PC-3 (cell line): ENCODE data around the gene NUDCD2. TPM values are rescaled to one million over a fixed set of nuclear protein-coding genes. Genes with fewer than 3 reads are reported as not detected.

Experiments
- ATAC-seq: fragments of 200-7000 bp; cut with Tn5 transposase; 2 replicates; pipeline ENCODE4 v1.9.1; 2020; ENCODE audit warnings: mild to moderate bottlenecking, moderate library complexity
- BruUV-seq: library from RNA; stranded (reverse); fragments of 400-500 nt; replicated peaks from 2 replicates; lab custom pipeline; 2021; lab: Mats Ljungman, UMichigan
- CTCF ChIA-PET: fragments of 300-600 bp; sonication (Branson Sonifier 250); formaldehyde crosslinking; loops from one replicate; lab custom pipeline; 2022; ENCODE audit warnings: antibody characterized with exemption; lab: Charles Lee
- POLR2A ChIA-PET: fragments of 300-600 bp; sonication (Branson Sonifier 250); formaldehyde crosslinking; loops from one replicate; lab custom pipeline; 2022; ENCODE audit warnings: antibody characterized with exemption; ENCODE audit not compliant: unreplicated experiment; lab: Charles Lee
- DNase-seq: peaks from one replicate; pipeline ENCODE4 v3.0.0-alpha.2; 2015
- H2AFZ ChIP-seq: fragments of 300-600 bp; sonication (generic); 2 replicates; pipeline ENCODE4 v1.6.0; 2016; ENCODE audit warnings: antibody characterized with exemption, low read length
- H3F3A ChIP-seq: fragments of 300-600 bp; sonication (generic); one replicate; pipeline ENCODE4 v1.6.0; 2017; ENCODE audit warnings: antibody characterized with exemption, low read length, control low read depth, mild to moderate bottlenecking; ENCODE audit not compliant: unreplicated experiment
- H3K27ac ChIP-seq: fragments of 300-600 bp; sonication (generic); 2 replicates; pipeline ENCODE4 v1.5.1; 2016; ENCODE audit warnings: mild to moderate bottlenecking, low read length
- H3K27me3 ChIP-seq: fragments of 300-600 bp; sonication (generic); 2 replicates; pipeline ENCODE4 v1.6.1; 2016; ENCODE audit warnings: low read length, mixed read lengths
- H3K36me3 ChIP-seq: fragments of 300-600 bp; sonication (generic); 2 replicates; pipeline ENCODE4 v1.6.1; 2016; ENCODE audit warnings: low read depth, mixed run types, low read length, mixed read lengths
- H3K4me1 ChIP-seq: fragments of 300-600 bp; sonication (generic); 2 replicates; pipeline ENCODE4 v1.5.1; 2016; ENCODE audit warnings: low read length; ENCODE audit not compliant: insufficient read depth
- H3K4me2 ChIP-seq: fragments of 300-600 bp; sonication (generic); 2 replicates; pipeline ENCODE4 v1.6.0; 2016; ENCODE audit warnings: low read length
- H3K4me3 ChIP-seq: fragments of 300-600 bp; sonication (generic); 2 replicates; pipeline ENCODE4 v1.5.1; 2016; ENCODE audit warnings: mild to moderate bottlenecking, low read length, mixed read lengths
- H3K79me2 ChIP-seq: fragments of 300-600 bp; sonication (generic); 2 replicates; pipeline ENCODE4 v1.6.1; 2017; ENCODE audit warnings: low read length, mixed read lengths
- H3K9ac ChIP-seq: fragments of 300-600 bp; sonication (generic); 2 replicates; pipeline ENCODE4 v1.6.0; 2016; ENCODE audit warnings: mild to moderate bottlenecking, low read length
- H3K9me2 ChIP-seq: fragments of 300-600 bp; sonication (generic); replicated peaks from 2 replicates; pipeline ENCODE4 v1.6.1; 2016; ENCODE audit warnings: mixed run types, low read length, mixed read lengths
- H3K9me3 ChIP-seq: fragments of 300-600 bp; sonication (generic); 2 replicates; pipeline ENCODE4 v1.6.1; 2016; ENCODE audit warnings: low read length, mixed read lengths
- H4K20me1 ChIP-seq: fragments of 300-600 bp; sonication (generic); 2 replicates; pipeline ENCODE4 v1.6.1; 2016; ENCODE audit warnings: low read length, mixed read lengths
- EZH2 ChIP-seq: fragments of 300-600 bp; sonication (generic); IDR thresholded peaks from one replicate; pipeline ENCODE4 v1.6.1; 2017; ENCODE audit warnings: antibody characterized with exemption, mild to moderate bottlenecking, low read length; ENCODE audit not compliant: unreplicated experiment
- EZH2phosphoT487 ChIP-seq: fragments of 300-600 bp; sonication (generic); IDR thresholded peaks from 2 replicates; pipeline ENCODE4 v1.6.1; 2018; ENCODE audit warnings: mild to moderate bottlenecking, antibody characterized with exemption, low read length, borderline replicate concordance
- intact Hi-C: fragments of 100-400 bp; cut with micrococcal nuclease; formaldehyde crosslinking; loops from 2 replicates; pipeline ENCODE4 v1.9.0; 2023
- total RNA-seq: library from RNA; depleted of rRNA; stranded (reverse); fragments of >200 nt; gene quantifications from 2 replicates; pipeline ENCODE4 v1.2.3, GENCODE V29; 2014
- TF ChIP-seq, protein P1 (sequence below): fragments of 300-600 bp; sonication (generic); conservative IDR thresholded peaks from 2 replicates; pipeline ENCODE4 v1.5.1; 2017; ENCODE audit warnings: antibody characterized with exemption, low read depth, mild to moderate bottlenecking, low read length

The NUDCD2 gene
- total RNA-seq, 1 experiment from 2014 or later, result 31.2 TPM

DNA sequence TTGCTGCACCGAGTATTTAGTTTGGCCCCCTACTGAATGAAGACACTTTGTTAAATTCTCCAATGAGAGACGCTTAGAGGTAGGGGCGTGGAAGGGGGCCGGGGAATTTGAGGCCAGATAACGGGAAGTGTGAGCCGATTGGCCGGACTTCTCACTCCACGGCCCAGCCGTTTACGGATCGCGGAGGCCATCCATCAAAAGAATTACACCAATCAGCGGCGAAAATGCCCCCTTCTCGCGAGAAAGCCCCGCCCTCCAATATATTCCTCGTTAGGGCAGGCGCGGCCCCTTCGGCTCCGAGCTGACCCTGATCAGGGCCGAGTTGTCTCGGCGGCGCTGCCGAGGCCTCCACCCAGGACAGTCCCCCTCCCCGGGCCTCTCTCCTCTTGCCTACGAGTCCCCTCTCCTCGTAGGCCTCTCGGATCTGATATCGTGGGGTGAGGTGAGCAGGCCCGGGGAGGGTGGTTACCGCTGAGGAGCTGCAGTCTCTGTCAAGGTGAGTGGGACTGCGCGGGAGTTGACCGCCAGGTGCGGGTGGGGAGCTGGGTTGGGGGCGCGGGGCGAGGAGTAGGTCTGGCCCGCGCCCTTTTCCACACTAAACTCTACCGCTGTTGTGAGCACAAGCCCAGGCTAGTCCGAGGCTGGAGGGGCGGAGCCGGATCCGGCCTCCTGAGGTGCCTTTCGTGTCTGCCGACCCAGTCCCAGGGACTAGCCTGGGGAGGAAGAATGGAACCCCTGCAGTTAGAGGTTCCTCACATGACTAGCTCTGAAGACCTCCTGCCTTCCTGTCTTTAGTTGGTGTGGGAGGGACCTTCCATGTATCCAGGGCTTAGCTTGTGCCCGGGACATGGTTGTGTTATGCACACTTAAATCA, 22.4 kb downstream of the NUDCD2 start, which contains the start of gene CCNG1:
Gene CCNG1 (plus strand): TSS at position 287 of the 874 bp plus-strand sequence. CDS start 1,662 bp downstream, outside the sequence.
- no peak for TF ChIP-seq EZH2
- TF ChIP-seq, protein P1, sequence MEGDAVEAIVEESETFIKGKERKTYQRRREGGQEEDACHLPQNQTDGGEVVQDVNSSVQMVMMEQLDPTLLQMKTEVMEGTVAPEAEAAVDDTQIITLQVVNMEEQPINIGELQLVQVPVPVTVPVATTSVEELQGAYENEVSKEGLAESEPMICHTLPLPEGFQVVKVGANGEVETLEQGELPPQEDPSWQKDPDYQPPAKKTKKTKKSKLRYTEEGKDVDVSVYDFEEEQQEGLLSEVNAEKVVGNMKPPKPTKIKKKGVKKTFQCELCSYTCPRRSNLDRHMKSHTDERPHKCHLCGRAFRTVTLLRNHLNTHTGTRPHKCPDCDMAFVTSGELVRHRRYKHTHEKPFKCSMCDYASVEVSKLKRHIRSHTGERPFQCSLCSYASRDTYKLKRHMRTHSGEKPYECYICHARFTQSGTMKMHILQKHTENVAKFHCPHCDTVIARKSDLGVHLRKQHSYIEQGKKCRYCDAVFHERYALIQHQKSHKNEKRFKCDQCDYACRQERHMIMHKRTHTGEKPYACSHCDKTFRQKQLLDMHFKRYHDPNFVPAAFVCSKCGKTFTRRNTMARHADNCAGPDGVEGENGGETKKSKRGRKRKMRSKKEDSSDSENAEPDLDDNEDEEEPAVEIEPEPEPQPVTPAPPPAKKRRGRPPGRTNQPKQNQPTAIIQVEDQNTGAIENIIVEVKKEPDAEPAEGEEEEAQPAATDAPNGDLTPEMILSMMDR, result no peak
- TF ChIP-seq EZH2phosphoT487, result no peak
- H3K27ac ChIP-seq, result 0 out of 2 replicates have a peak within 1 kb of the TSS, but pooled peaks have one; percentile 12
- peaks cover 21% of the 10 kb centered on the region for H4K20me1 ChIP-seq
- DNase-seq (peak; percentile 97), ATAC-seq (peak; percentile 92)
- peak within 1 kb of the TSS; percentile 98 for H3K4me2 ChIP-seq
- peaks cover 40% of the 10 kb centered on the region for H3K79me2 ChIP-seq
- ChIA-PET POLR2A (interaction anchor here (0.5 to 0.7 kb wide), 4 partner anchors 11 to 31 kb away, joined by 3 to 7 read pairs (median 4); partner anchors contain the start of gene HMMR), CTCF (interaction anchor here (1.0 kb wide), 1 partner anchor 23 kb away, joined by 3 read pairs; the partner anchor contains the start of gene HMMR)
- peak within 1 kb of the TSS; percentile 88 for H3K9ac ChIP-seq
- no peaks in the 10 kb centered on the region for H3K27me3 ChIP-seq
- peak within 1 kb of the TSS; percentile 98 for H3K4me3 ChIP-seq
- no peaks in the 10 kb centered on the region for H3F3A ChIP-seq
- H3K9me3 ChIP-seq, result no peaks in the 10 kb centered on the region
- intact Hi-C loops, result loop anchor here (1.0 to 2.0 kb wide), 3 partner anchors 23 to 67 kb away; partner anchors contain the start of genes HMMR, MAT2B and NUDCD2
- BruUV-seq, result no TSS peak
- H3K4me1 ChIP-seq, result peaks cover 29% of the 10 kb centered on the region
- H2AFZ ChIP-seq, result peak within 1 kb of the TSS; percentile 93
- peaks cover 29% of the 10 kb centered on the region for H3K36me3 ChIP-seq
- no peaks in the 10 kb centered on the region for H3K9me2 ChIP-seq

DNA sequence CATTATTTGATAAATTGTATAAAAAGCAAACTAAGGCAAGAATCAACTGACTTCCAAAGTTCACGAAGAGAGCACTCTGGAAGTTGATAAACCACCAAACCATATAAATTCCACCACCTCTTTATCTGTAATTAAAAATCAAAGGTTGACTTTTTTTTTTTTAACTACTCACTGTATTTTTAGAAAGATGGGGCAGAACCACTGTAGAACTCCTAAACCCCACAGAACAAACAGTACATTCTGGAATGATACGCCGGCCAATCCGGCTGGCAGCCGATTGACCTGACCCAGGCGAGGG, 22.9 kb downstream of the NUDCD2 start:
- Histone ChIP-seq H3K9me3 (no peaks in the 10 kb centered on the region), H3K27me3 (no peaks in the 10 kb centered on the region), H3K9ac (peak overlapping the region; percentile 33; the same call in 1 of the 2 replicates), H3K4me1 (peaks cover 29% of the 10 kb centered on the region), H3K36me3 (peaks cover 24% of the 10 kb centered on the region), H2AFZ (peak overlapping the region; percentile 78), H3K79me2 (peaks cover 40% of the 10 kb centered on the region), H4K20me1 (peaks cover 21% of the 10 kb centered on the region), H3K27ac (no peak overlapping the region), H3K4me2 (peak overlapping the region; percentile 98), H3F3A (no peaks in the 10 kb centered on the region), H3K9me2 (no peaks in the 10 kb centered on the region), H3K4me3 (peak overlapping the region; percentile 98)
- intact Hi-C loops, result loop anchor here (1.0 to 2.0 kb wide), 2 partner anchors 23 to 68 kb away; partner anchors contain the start of genes HMMR, MAT2B and NUDCD2
- BruUV-seq, result TSS peak; percentile 85
- ChIA-PET CTCF (no interaction called here), POLR2A (no interaction called here)
- DNase-seq (no peak), ATAC-seq (no peak)
- TF ChIP-seq EZH2phosphoT487, result no peak
- TF ChIP-seq EZH2, result no peak

DNA sequence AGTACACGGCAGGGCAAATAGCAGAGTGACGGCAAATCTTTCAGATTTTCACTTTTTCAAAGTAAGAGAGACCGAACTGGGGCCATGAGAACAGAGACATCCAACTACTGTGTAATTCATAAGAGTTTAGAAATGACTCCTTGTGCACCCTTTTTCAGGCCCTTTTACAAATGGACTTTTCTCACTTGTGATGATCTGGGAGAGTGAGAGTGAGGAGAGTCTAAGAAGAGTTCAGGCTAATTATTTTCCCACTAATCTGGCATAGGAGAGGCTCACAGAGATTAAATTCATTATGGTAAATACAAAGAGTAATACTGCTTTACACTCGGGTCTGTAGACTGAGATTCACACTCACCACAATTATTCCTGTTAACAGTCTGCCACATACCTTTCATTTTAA, 23.4 kb downstream of the NUDCD2 start:
- Histone ChIP-seq H4K20me1 (peaks cover 21% of the 10 kb centered on the region), H3K9ac (peak overlapping the region; percentile 33; the same call in 1 of the 2 replicates), H3K79me2 (peaks cover 40% of the 10 kb centered on the region), H3K27ac (no peak overlapping the region), H3K9me3 (no peaks in the 10 kb centered on the region), H2AFZ (peak overlapping the region; percentile 78), H3F3A (no peaks in the 10 kb centered on the region), H3K4me2 (peak overlapping the region; percentile 98), H3K36me3 (peaks cover 19% of the 10 kb centered on the region), H3K4me3 (peak overlapping the region; percentile 98), H3K9me2 (no peaks in the 10 kb centered on the region), H3K27me3 (no peaks in the 10 kb centered on the region), H3K4me1 (peaks cover 29% of the 10 kb centered on the region)
- intact Hi-C loops, result loop anchor here (2.0 kb wide), 1 partner anchor 68 kb away; the partner anchor contains the start of gene MAT2B
- ATAC-seq, result no peak
- BruUV-seq, result no TSS peak
- DNase-seq, result no peak
- TF ChIP-seq, protein P1, result no peak
- no peak for TF ChIP-seq EZH2phosphoT487
- TF ChIP-seq EZH2, result no peak
- POLR2A ChIA-PET, result no interaction called here
- CTCF ChIA-PET, result no interaction called here
